Type B pancreatic cell (in vitro differentiated cells): ENCODE results near the gene SYN1. TPM values are rescaled to one million over a fixed set of nuclear protein-coding genes. Genes with fewer than 3 reads are reported as not detected.

Source experiments
- DNase-seq: peaks from one replicate; pipeline ENCODE4 v3.0.0; 2021; ENCODE audit warnings: mixed read lengths; ENCODE audit not compliant: unreplicated experiment; ENCODE audit errors: extremely low spot score
- H3K27ac Mint-ChIP-seq: 2 replicates; pipeline ENCODE4 v1.8.0; 2021; ENCODE audit warnings: mild to moderate bottlenecking, mixed read lengths
- H3K27me3 Mint-ChIP-seq: 2 replicates; pipeline ENCODE4 v1.8.0; 2021; ENCODE audit warnings: mixed read lengths
- H3K36me3 Mint-ChIP-seq: 2 replicates; pipeline ENCODE4 v1.8.0; 2021; ENCODE audit warnings: mixed read lengths
- H3K4me1 Mint-ChIP-seq: one replicate; pipeline ENCODE4 v1.8.0; 2021; ENCODE audit warnings: mixed read lengths; ENCODE audit not compliant: unreplicated experiment
- H3K4me3 Mint-ChIP-seq: 2 replicates; pipeline ENCODE4 v1.8.0; 2021; ENCODE audit warnings: mild to moderate bottlenecking, mixed read lengths
- H3K9me3 Mint-ChIP-seq: 2 replicates; pipeline ENCODE4 v1.8.0; 2021; ENCODE audit warnings: mixed read lengths
- CTCF ChIP-seq: fragments of 200-600 bp; sonication (generic); conservative IDR thresholded peaks from 2 replicates; pipeline ENCODE4 v1.5.0; 2021; ENCODE audit warnings: antibody characterized with exemption, mild to moderate bottlenecking
- total RNA-seq: library from RNA; stranded (reverse); gene quantifications from 2 replicates; pipeline ENCODE4 v1.2.1, GENCODE V29; 2021; ENCODE audit warnings: low replicate concordance

SYN1 gene
- total RNA-seq, 1 donor from 2014 or later: 4.2 TPM

- DNase-seq: no peak
- H3K4me3 Mint-ChIP-seq: no peak overlapping the region
- peaks cover 8% of the 10 kb centered on the region for H3K36me3 Mint-ChIP-seq
- no peaks in the 10 kb centered on the region for H3K9me3 Mint-ChIP-seq
- no peak for TF ChIP-seq CTCF
- H3K4me1 Mint-ChIP-seq: peaks cover 17% of the 10 kb centered on the region
- peaks cover 4% of the 10 kb centered on the region for H3K27me3 Mint-ChIP-seq
- H3K27ac Mint-ChIP-seq: no peak overlapping the region
These were observed 41.8 kb downstream of the SYN1 start for GRCh38 chrX:47577901-47578300.

- Mint-ChIP-seq H3K4me1 (peaks cover 17% of the 10 kb centered on the region), H3K27me3 (peaks cover 4% of the 10 kb centered on the region), H3K27ac (no peak overlapping the region), H3K4me3 (no peak overlapping the region), H3K9me3 (no peaks in the 10 kb centered on the region), H3K36me3 (peaks cover 8% of the 10 kb centered on the region)
- DNase-seq: no peak
- TF ChIP-seq CTCF: no peak
These were observed 42.2 kb downstream of the SYN1 start for GRCh38 chrX:47577424-47577823.

DNA sequence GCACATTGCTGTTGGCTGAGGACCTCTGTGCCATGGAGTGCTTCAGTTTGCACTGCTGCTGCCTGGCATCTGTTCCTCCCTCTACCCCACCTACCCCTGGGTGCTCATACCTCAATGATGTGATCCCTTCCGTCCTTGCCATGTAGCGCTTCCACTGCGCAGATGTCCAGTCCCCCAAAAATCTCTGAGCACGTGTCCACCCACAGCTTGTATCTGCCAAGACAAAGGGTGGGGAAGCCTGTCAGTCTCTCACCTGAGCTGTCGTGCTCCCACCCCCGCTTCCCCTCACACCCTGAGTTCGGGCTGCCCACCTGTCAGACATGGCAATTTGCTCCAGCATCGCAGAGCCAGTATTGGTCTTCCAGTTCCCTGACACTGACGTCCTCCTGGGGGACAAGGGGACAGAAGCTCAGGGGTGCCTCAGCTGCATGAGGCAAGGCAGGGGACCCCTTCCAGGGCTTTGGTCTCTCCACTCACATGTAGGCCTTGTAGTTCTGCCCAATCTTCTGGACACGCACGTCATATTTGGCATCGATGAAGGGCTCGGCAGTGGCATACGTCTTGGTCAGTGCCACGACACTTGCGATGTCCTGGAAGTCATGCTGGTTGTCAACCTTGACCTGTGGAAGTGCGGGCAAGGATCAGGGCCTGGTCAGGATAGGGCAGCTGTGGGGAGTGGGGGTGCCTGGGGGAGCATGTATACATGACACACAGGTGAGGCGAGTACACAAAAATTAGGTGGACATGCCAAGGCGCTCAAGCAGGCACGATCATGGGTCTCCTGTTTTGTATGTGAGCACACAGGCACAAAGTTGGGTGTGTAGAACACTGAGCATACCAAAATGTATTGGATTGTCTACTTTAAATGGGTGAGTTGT, 43.4 kb downstream of the SYN1 start:
- H3K4me1 Mint-ChIP-seq: peaks cover 13% of the 10 kb centered on the region
- no peak overlapping the region for H3K4me3 Mint-ChIP-seq
- H3K27ac Mint-ChIP-seq: no peak overlapping the region
- peaks cover 4% of the 10 kb centered on the region for H3K27me3 Mint-ChIP-seq
- DNase-seq: no peak
- H3K36me3 Mint-ChIP-seq: peaks cover 14% of the 10 kb centered on the region
- TF ChIP-seq CTCF: no peak
- no peaks in the 10 kb centered on the region for H3K9me3 Mint-ChIP-seq

DNA sequence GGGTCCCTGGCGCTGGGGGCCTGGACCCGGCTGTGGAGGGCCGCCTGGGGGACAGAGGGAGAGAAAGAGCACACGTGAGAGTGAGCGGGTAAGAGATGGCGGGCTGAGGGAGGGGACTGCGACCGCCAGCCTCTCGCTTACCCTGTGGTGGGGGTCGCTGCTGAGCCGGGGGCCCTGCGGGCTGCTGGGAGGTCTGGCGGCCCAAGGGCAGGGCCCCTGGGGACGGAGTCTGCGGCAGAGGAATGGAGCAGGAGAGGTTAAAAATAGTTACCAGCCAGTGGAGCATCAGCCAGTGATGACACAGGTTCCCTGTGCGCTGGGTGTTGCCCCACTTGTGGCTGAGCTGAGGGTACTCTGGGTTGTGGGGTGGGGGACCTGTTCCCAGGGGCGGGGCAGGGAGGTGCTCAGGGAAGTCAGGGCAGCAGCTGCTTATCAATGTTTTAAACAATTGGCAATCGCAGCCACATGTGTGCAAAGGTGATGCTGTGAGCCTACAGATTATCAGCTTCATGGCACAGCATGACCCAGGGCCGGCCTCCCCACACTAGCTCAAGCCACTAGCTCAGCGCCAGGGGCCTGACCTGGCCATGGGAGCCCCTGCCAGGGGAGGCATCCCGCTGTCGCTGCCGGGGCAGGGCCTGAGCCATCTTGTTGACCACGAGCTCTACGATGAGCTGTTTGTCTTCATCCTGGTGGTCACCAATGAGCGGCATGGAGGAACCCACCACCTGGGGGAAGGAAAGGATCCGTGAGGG, 44.9 kb downstream of the SYN1 start:
- Mint-ChIP-seq H3K36me3 (peaks cover 14% of the 10 kb centered on the region), H3K4me1 (peaks cover 13% of the 10 kb centered on the region), H3K4me3 (no peak overlapping the region), H3K27ac (no peak overlapping the region), H3K9me3 (no peaks in the 10 kb centered on the region), H3K27me3 (peaks cover 4% of the 10 kb centered on the region)
- no peak for TF ChIP-seq CTCF
- no peak for DNase-seq

DNA sequence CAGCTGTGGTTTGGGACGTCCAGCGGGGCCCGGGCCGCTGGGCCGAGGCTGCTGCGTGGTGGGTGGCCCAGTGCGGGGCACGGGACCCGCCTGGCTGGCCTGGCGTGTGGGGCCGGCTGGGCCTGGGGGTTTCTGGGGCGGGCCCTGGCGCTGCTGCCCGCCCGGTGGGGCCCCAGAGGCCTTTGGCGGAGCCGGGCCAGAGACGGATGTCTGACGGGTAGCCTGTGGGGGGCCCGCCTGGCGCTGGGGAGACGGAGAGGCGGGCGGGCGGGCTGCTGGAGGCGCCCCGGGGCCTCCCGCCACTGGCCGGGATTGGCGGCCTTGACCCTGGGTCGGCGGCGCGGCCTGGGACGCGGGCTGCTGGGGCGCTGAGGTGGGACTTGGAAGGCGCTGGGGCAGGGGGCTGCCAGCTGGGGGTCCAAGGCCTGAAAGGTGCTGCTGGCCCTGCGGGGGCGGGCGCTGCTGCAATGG, 45.5 kb downstream of the SYN1 start:
- no peak for TF ChIP-seq CTCF
- H3K9me3 Mint-ChIP-seq: no peaks in the 10 kb centered on the region
- no peak for DNase-seq

More for the DNA sequence above, 45.5 kb downstream of the SYN1 start:
- peaks cover 4% of the 10 kb centered on the region for H3K27me3 Mint-ChIP-seq
- H3K4me1 Mint-ChIP-seq: peaks cover 13% of the 10 kb centered on the region
- H3K27ac Mint-ChIP-seq: no peak overlapping the region
- H3K36me3 Mint-ChIP-seq: peaks cover 17% of the 10 kb centered on the region
- no peak overlapping the region for H3K4me3 Mint-ChIP-seq
